Glomerular endothelial cell (primary cell): ENCODE data around the gene TRIM34. TPM values are rescaled to one million over a fixed set of nuclear protein-coding genes. Genes with fewer than 3 reads are reported as not detected.
"Not testable (repeated sequence)": the region's sequence is repeated elsewhere in the genome, so short reads cannot be mapped to it uniquely, and the experiment has no call there.

Source experiments
- DNase-seq: peaks from one replicate; pipeline ENCODE4 v3.0.0-alpha.2; 2011; ENCODE audit warnings: low read depth, low spot score; ENCODE audit errors: extremely low read depth
- total RNA-seq: library from RNA; depleted of rRNA; stranded (reverse); fragments of >200 nt; gene quantifications from 2 replicates; pipeline ENCODE4 v1.2.3, GENCODE V29; 2015

TRIM34 gene
- total RNA-seq, 1 donor from 2014 or later: 12.1 TPM

- DNase-seq: peak; percentile 62
Observed at GRCh38 chr11:5620651-5621521, 3.9 kb upstream of the TRIM34 start.

- no peak for DNase-seq
Observed at GRCh38 chr11:5621580-5621979, 3.2 kb upstream of the TRIM34 start.

- DNase-seq: no peak
Observed at GRCh38 chr11:5622802-5623201, 2.0 kb upstream of the TRIM34 start.

GRCh38 chr11:5625281-5625680, 480 bp downstream of the TRIM34 start:
- DNase-seq: no peak

GRCh38 chr11:5626196-5626595, 1.4 kb downstream of the TRIM34 start:
- DNase-seq: no peak

- no peak for DNase-seq
Observed at GRCh38 chr11:5631417-5631816, 6.6 kb downstream of the TRIM34 start.

GRCh38 chr11:5631969-5632635, 7.3 kb downstream of the TRIM34 start:
- DNase-seq: no peak

- DNase-seq: no peak
Observed at GRCh38 chr11:5639953-5640352, 15.2 kb downstream of the TRIM34 start.

GRCh38 chr11:5643585-5643984, 18.8 kb downstream of the TRIM34 start:
- no peak for DNase-seq

GRCh38 chr11:5646139-5646538, 21.3 kb downstream of the TRIM34 start:
- no peak for DNase-seq

GRCh38 chr11:5655474-5655873, 30.7 kb downstream of the TRIM34 start:
- DNase-seq: no peak

GRCh38 chr11:5656956-5657355, 32.2 kb downstream of the TRIM34 start:
- DNase-seq: not testable (repeated sequence)

GRCh38 chr11:5658318-5658717, 33.5 kb downstream of the TRIM34 start:
- no peak for DNase-seq

- no peak for DNase-seq
Observed at GRCh38 chr11:5663511-5663910, 38.7 kb downstream of the TRIM34 start.

- no peak for DNase-seq
Observed at GRCh38 chr11:5665051-5665570, 40.3 kb downstream of the TRIM34 start.

GRCh38 chr11:5665746-5666401, 41.1 kb downstream of the TRIM34 start:
- DNase-seq: no peak

- no peak for DNase-seq
Observed at GRCh38 chr11:5666402-5666793, 41.6 kb downstream of the TRIM34 start.

- DNase-seq: no peak
Observed at GRCh38 chr11:5671831-5672230, 47.0 kb downstream of the TRIM34 start.

GRCh38 chr11:5674391-5674790, 49.6 kb downstream of the TRIM34 start:
- no peak for DNase-seq

- no peak for DNase-seq
Observed at GRCh38 chr11:5679811-5680210, 55.0 kb downstream of the TRIM34 start.

- DNase-seq: not testable (repeated sequence)
Observed at GRCh38 chr11:5682890-5683441, 58.2 kb downstream of the TRIM34 start.
